Activated gamma-delta T cell treated with anti-CD3 and anti-CD28 coated beads, Interleukin-2, amount 50 U/mL, for 16 hours (primary cell): Measurements from ENCODE around the gene NHSL1.

Experiments used
- DNase-seq: peaks from one replicate; pipeline ENCODE4 v3.0.0-alpha.2; 2020; ENCODE audit warnings: low read depth

Gene NHSL1

GRCh38 chr6:138493413-138493812, 5.9 kb downstream of the NHSL1 start:
- no peak for DNase-seq

- no peak for DNase-seq
Observed at GRCh38 chr6:138492871-138493270, 6.4 kb downstream of the NHSL1 start.

- DNase-seq, result no peak
Observed at GRCh38 chr6:138492113-138492512, 7.2 kb downstream of the NHSL1 start.

GRCh38 chr6:138491017-138491416, 8.3 kb downstream of the NHSL1 start:
- DNase-seq, result no peak

GRCh38 chr6:138489846-138490245, 9.4 kb downstream of the NHSL1 start:
- no peak for DNase-seq

- DNase-seq, result no peak
Observed at GRCh38 chr6:138487102-138487604, 12.1 kb downstream of the NHSL1 start.

- no peak for DNase-seq
Observed at GRCh38 chr6:138486249-138487101, 12.8 kb downstream of the NHSL1 start.

- DNase-seq, result no peak
Observed at GRCh38 chr6:138485586-138486248, 13.6 kb downstream of the NHSL1 start.

- no peak for DNase-seq
Observed at GRCh38 chr6:138485005-138485545, 14.2 kb downstream of the NHSL1 start.

- DNase-seq, result no peak
Observed at GRCh38 chr6:138484018-138484731, 15.1 kb downstream of the NHSL1 start.

GRCh38 chr6:138482816-138483215, 16.5 kb downstream of the NHSL1 start:
- no peak for DNase-seq

GRCh38 chr6:138480279-138480949, 18.9 kb downstream of the NHSL1 start:
- DNase-seq, result no peak

- no peak for DNase-seq
Observed at GRCh38 chr6:138477913-138478539, 21.3 kb downstream of the NHSL1 start.

- DNase-seq, result no peak
Observed at GRCh38 chr6:138476116-138476515, 23.2 kb downstream of the NHSL1 start.

GRCh38 chr6:138473144-138473543, 26.1 kb downstream of the NHSL1 start:
- DNase-seq, result no peak

- no peak for DNase-seq
Observed at GRCh38 chr6:138468320-138469015, 30.8 kb downstream of the NHSL1 start.

GRCh38 chr6:138467901-138468300, 31.4 kb downstream of the NHSL1 start:
- DNase-seq, result no peak

GRCh38 chr6:138465007-138465645, 34.2 kb downstream of the NHSL1 start:
- DNase-seq, result no peak

GRCh38 chr6:138464085-138464484, 35.2 kb downstream of the NHSL1 start:
- no peak for DNase-seq

GRCh38 chr6:138461647-138462046, 37.6 kb downstream of the NHSL1 start:
- no peak for DNase-seq
